Caco-2 (cell line): ENCODE results near the gene THEM5. TPM values are rescaled to one million over a fixed set of nuclear protein-coding genes. Genes with fewer than 3 reads are reported as not detected.

Source experiments
- BruUV-seq: library from RNA; stranded (reverse); fragments of 400-500 nt; replicated peaks from 2 replicates; lab custom pipeline; 2021; lab: Mats Ljungman, UMichigan
- CTCF ChIA-PET: fragments of 300-600 bp; sonication (Branson Sonifier 250); formaldehyde crosslinking; loops from one replicate; lab custom pipeline; 2022; ENCODE audit warnings: antibody characterized with exemption; lab: Charles Lee
- POLR2A ChIA-PET: fragments of 300-600 bp; sonication (Branson Sonifier 250); formaldehyde crosslinking; loops from one replicate; lab custom pipeline; 2022; ENCODE audit warnings: antibody characterized with exemption; lab: Charles Lee
- DNase-seq, 2 experiments: peaks; one replicate each; pipeline versions ENCODE4 v3.0.0 to v3.0.0-alpha.2; 2020 to 2022
- H3K27me3 ChIP-seq: replicated peaks from 2 replicates; pipeline ENCODE4 v1.6.0; 2011; ENCODE audit warnings: low read length; ENCODE audit not compliant: control insufficient read depth, insufficient read depth
- H3K36me3 ChIP-seq: 2 replicates; pipeline ENCODE4 v1.5.1; 2011; ENCODE audit warnings: low read length; ENCODE audit not compliant: control insufficient read depth, insufficient read depth
- H3K4me1 ChIP-seq: fragments of 250-450 bp; sonication (Bioruptor Pico); 2 replicates; pipeline ENCODE4 v1.5.1; 2020; ENCODE audit warnings: mild to moderate bottlenecking
- H3K4me3 ChIP-seq: 2 replicates; pipeline ENCODE4 v1.5.1; 2011; ENCODE audit warnings: low read depth, mild to moderate bottlenecking, control low read depth, low read length
- H3K9me3 ChIP-seq: fragments of 250-450 bp; sonication (Bioruptor Pico); 2 replicates; pipeline ENCODE4 v1.5.1; 2020; ENCODE audit warnings: mild to moderate bottlenecking, moderate library complexity
- H3K27ac Mint-ChIP-seq: one replicate; pipeline ENCODE4 v1.8.0; 2022; ENCODE audit warnings: mixed read lengths; ENCODE audit not compliant: unreplicated experiment
- H3K27me3 Mint-ChIP-seq: one replicate; pipeline ENCODE4 v1.8.0; 2022; ENCODE audit warnings: mixed read lengths; ENCODE audit not compliant: insufficient read depth, unreplicated experiment
- H3K36me3 Mint-ChIP-seq: one replicate; pipeline ENCODE4 v1.8.0; 2022; ENCODE audit warnings: mild to moderate bottlenecking, mixed read lengths; ENCODE audit not compliant: insufficient read depth, unreplicated experiment
- H3K4me1 Mint-ChIP-seq: one replicate; pipeline ENCODE4 v1.8.0; 2022; ENCODE audit warnings: low read depth, mixed read lengths; ENCODE audit not compliant: unreplicated experiment
- H3K4me3 Mint-ChIP-seq: one replicate; pipeline ENCODE4 v1.8.0; 2022; ENCODE audit warnings: mild to moderate bottlenecking, moderate library complexity, mixed read lengths; ENCODE audit not compliant: unreplicated experiment
- H3K9me3 Mint-ChIP-seq: one replicate; pipeline ENCODE4 v1.8.0; 2022; ENCODE audit warnings: mixed read lengths; ENCODE audit not compliant: unreplicated experiment
- intact Hi-C: fragments of 100-400 bp; cut with micrococcal nuclease; formaldehyde crosslinking; loops from one replicate; pipeline ENCODE4 v1.10.0; 2022; ENCODE audit not compliant: unreplicated experiment
- total RNA-seq: library from RNA; stranded (reverse); gene quantifications from 2 replicates; pipeline ENCODE4 v1.2.3, GENCODE V29; 2022
- TF ChIP-seq, protein P1 (sequence below), 2 experiments: fragments of 200-600 bp in 1 of 2; IDR thresholded peaks; 1 replicate in 1 of 2; 2 replicates in 1 of 2; pipeline versions ENCODE4 v1.5.1 to v1.8.0; 2011 to 2022; ENCODE audit warnings: antibody characterized with exemption in 1 of 2, control low read depth in 1 of 2, inconsistent platforms in 1 of 2, low read depth in 1 of 2, low read length in 1 of 2, mild to moderate bottlenecking in 1 of 2, moderate library complexity in 1 of 2; ENCODE audit not compliant: insufficient read depth in 1 of 2, severe bottlenecking in 1 of 2, unreplicated experiment in 1 of 2

THEM5 gene
- total RNA-seq, 1 experiment from 2014 or later: not detected

DNA sequence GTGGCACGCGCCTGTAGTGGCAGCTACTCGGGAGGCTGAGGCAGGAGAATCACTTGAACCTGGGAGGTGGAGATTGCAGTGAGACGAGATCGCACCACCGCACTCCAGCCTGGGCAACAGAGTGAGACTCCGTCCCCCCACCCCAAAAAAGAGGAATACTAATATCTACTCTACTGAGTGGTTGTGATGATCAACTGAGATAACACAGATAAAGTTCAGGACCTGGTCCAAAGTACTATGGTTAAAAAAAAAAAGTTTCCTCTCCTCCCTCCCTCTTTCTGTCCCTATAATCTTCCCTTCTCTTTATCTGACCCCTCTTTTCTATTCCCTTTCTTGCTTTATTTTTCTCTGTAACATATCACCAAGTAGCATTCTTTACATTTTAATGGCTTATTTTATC is 17.9 kb downstream of the THEM5 start:
- ChIA-PET CTCF (interaction anchor here (1.3 to 1.4 kb wide), 2 partner anchors 101 to 142 kb away, joined by 7 to 10 read pairs; no protein-coding TSS in a partner anchor), POLR2A (no interaction called here)
- Histone ChIP-seq H3K36me3 (no peaks in the 10 kb centered on the region), H3K4me1 (peaks cover 20% of the 10 kb centered on the region), H3K27me3 (no peaks in the 10 kb centered on the region), H3K9me3 (no peaks in the 10 kb centered on the region), H3K4me3 (no peak overlapping the region)
- H3K27ac Mint-ChIP-seq: peak overlapping the region; percentile 45
- H3K27me3 Mint-ChIP-seq: no peaks in the 10 kb centered on the region
- BruUV-seq: no TSS peak
- H3K4me1 Mint-ChIP-seq: peaks cover 22% of the 10 kb centered on the region
- TF ChIP-seq, protein P1, sequence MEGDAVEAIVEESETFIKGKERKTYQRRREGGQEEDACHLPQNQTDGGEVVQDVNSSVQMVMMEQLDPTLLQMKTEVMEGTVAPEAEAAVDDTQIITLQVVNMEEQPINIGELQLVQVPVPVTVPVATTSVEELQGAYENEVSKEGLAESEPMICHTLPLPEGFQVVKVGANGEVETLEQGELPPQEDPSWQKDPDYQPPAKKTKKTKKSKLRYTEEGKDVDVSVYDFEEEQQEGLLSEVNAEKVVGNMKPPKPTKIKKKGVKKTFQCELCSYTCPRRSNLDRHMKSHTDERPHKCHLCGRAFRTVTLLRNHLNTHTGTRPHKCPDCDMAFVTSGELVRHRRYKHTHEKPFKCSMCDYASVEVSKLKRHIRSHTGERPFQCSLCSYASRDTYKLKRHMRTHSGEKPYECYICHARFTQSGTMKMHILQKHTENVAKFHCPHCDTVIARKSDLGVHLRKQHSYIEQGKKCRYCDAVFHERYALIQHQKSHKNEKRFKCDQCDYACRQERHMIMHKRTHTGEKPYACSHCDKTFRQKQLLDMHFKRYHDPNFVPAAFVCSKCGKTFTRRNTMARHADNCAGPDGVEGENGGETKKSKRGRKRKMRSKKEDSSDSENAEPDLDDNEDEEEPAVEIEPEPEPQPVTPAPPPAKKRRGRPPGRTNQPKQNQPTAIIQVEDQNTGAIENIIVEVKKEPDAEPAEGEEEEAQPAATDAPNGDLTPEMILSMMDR (IDR thresholded peaks at IDR 0.05; ENCODE audit: insufficient read depth in 1 of 2, low read depth in 1 of 2, low read length in 1 of 2, severe bottlenecking in 1 of 2, unreplicated experiment in 1 of 2): no peak
- intact Hi-C loops: loop anchor here (5.0 kb wide), 4 partner anchors 43 to 383 kb away; partner anchors contain the start of gene TDRKH
- no peaks in the 10 kb centered on the region for H3K9me3 Mint-ChIP-seq
- H3K4me3 Mint-ChIP-seq: no peak overlapping the region
- H3K36me3 Mint-ChIP-seq: peaks cover 15% of the 10 kb centered on the region
- DNase-seq: no peak

- H3K4me1 ChIP-seq: peaks cover 20% of the 10 kb centered on the region
- POLR2A ChIA-PET: no interaction called here
- no peak overlapping the region for H3K27ac Mint-ChIP-seq
- H3K9me3 ChIP-seq: no peaks in the 10 kb centered on the region
- H3K36me3 Mint-ChIP-seq: peaks cover 12% of the 10 kb centered on the region
- no peaks in the 10 kb centered on the region for H3K27me3 ChIP-seq
- BruUV-seq: no TSS peak
- TF ChIP-seq, protein P1 (IDR thresholded peaks at IDR 0.05; ENCODE audit: insufficient read depth in 1 of 2, low read depth in 1 of 2, low read length in 1 of 2, severe bottlenecking in 1 of 2, unreplicated experiment in 1 of 2): no peak
- no peak overlapping the region for H3K4me3 Mint-ChIP-seq
- H3K9me3 Mint-ChIP-seq: no peaks in the 10 kb centered on the region
- H3K36me3 ChIP-seq: no peaks in the 10 kb centered on the region
- intact Hi-C loops: no loop called here
- DNase-seq: no peak
- no peaks in the 10 kb centered on the region for H3K27me3 Mint-ChIP-seq
- no peak overlapping the region for H3K4me3 ChIP-seq
- H3K4me1 Mint-ChIP-seq: peaks cover 27% of the 10 kb centered on the region
- CTCF ChIA-PET: no interaction called here
Measured at GRCh38 chr1:151834239-151834638, 19.3 kb downstream of the THEM5 start.

DNA sequence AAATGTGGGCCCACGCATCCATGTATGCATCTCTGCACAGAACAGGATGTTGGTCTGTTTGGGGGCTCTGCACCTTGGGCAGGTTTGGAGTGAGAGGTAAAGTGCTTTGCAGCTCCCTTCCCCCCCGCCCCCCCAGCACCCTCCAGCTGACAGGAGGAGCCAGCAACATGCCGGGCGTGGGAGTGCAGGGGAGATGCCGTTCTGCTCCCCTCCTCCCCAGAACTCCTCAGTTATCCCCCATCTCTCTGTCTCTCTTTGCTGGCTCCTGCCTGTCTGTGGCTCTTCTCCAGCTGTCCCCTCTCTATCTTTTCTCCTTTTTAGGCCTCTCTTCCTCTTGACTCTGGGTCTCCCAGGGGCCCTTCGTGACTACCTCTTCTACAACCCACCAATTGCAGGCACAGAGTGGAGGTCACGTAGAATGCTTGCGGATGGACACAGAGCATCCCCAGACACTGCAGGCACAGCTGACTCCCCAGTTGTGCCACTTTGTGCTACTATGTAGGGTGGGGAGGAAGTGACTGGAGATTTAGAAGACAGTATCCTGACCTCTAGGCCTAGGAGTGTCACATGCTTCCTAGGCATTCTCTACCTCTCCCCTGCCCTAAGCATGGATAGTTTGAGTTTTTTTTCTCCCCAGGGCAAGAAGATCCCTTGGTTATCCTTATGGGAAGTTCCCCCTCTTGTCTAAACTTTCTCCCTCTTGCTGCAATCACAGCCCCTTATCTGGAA is 20.2 kb downstream of the THEM5 start:
- Mint-ChIP-seq H3K27me3 (no peaks in the 10 kb centered on the region), H3K4me3 (no peak overlapping the region), H3K27ac (no peak overlapping the region), H3K36me3 (peaks cover 11% of the 10 kb centered on the region), H3K4me1 (peaks cover 31% of the 10 kb centered on the region), H3K9me3 (no peaks in the 10 kb centered on the region)
- Histone ChIP-seq H3K4me1 (peaks cover 20% of the 10 kb centered on the region), H3K4me3 (no peak overlapping the region), H3K27me3 (no peaks in the 10 kb centered on the region), H3K36me3 (no peaks in the 10 kb centered on the region), H3K9me3 (no peaks in the 10 kb centered on the region)
- TF ChIP-seq, protein P1 (IDR thresholded peaks at IDR 0.05; ENCODE audit: insufficient read depth in 1 of 2, low read depth in 1 of 2, low read length in 1 of 2, severe bottlenecking in 1 of 2, unreplicated experiment in 1 of 2): no peak
- no peak for DNase-seq
- BruUV-seq: no TSS peak
- ChIA-PET CTCF (no interaction called here), POLR2A (no interaction called here)
- intact Hi-C loops: no loop called here
